HUDEP-2 (cell line): ENCODE data around the gene PPFIA1.
"Not testable (repeated sequence)": the region's sequence is repeated elsewhere in the genome, so short reads cannot be mapped to it uniquely, and the experiment has no call there.

Experiments
- DNase-seq, 76 experiments: peaks; one replicate each; lab custom pipeline; 2025; ENCODE audit not compliant: unreplicated experiment in 76 of 76; lab: John Stamatoyannopoulos, UW

PPFIA1 gene

GRCh38 chr11:70407814-70408213 lies 137.3 kb downstream of the PPFIA1 start:
- DNase-seq = no peak

GRCh38 chr11:70408326-70408725 lies 137.8 kb downstream of the PPFIA1 start:
- DNase-seq = not testable (repeated sequence)

GRCh38 chr11:70409437-70409836 lies 138.9 kb downstream of the PPFIA1 start:
- no peak for DNase-seq

- no peak for DNase-seq
These were observed 139.4 kb downstream of the PPFIA1 start for GRCh38 chr11:70409871-70410270.

- DNase-seq = no peak
These were observed 140.1 kb downstream of the PPFIA1 start for GRCh38 chr11:70410276-70411205.

- DNase-seq = no peak
These were observed 141.4 kb downstream of the PPFIA1 start for GRCh38 chr11:70411713-70412452.

GRCh38 chr11:70413151-70413550 lies 142.7 kb downstream of the PPFIA1 start:
- no peak for DNase-seq

- DNase-seq = no peak
These were observed 144.0 kb downstream of the PPFIA1 start for GRCh38 chr11:70414341-70415100.

- DNase-seq = no peak
These were observed 144.7 kb downstream of the PPFIA1 start for GRCh38 chr11:70415191-70415590.

- DNase-seq = no peak
These were observed 145.3 kb downstream of the PPFIA1 start for GRCh38 chr11:70415642-70416395.

- DNase-seq = no peak
These were observed 146.4 kb downstream of the PPFIA1 start for GRCh38 chr11:70416881-70417280.

- DNase-seq = no peak
These were observed 147.6 kb downstream of the PPFIA1 start for GRCh38 chr11:70418130-70418529.

- DNase-seq = no peak
These were observed 149.0 kb downstream of the PPFIA1 start for GRCh38 chr11:70419307-70420007.

GRCh38 chr11:70420008-70420464 lies 149.5 kb downstream of the PPFIA1 start:
- DNase-seq = peak in 43 of 76 experiments; percentile 4 to 82 (median 41)

GRCh38 chr11:70420496-70420895 lies 150.0 kb downstream of the PPFIA1 start:
- DNase-seq = no peak

- DNase-seq = no peak
These were observed 150.6 kb downstream of the PPFIA1 start for GRCh38 chr11:70421123-70421522.

GRCh38 chr11:70422692-70423522 lies 152.4 kb downstream of the PPFIA1 start:
- no peak for DNase-seq
